Esophagus squamous epithelium (tissue), 4 donors: ENCODE results near the gene SLC6A19.

Experiments
- POLR2A ChIP-seq, 4 donors: fragments of 450-650 bp; IDR thresholded peaks; one replicate each; pipeline ENCODE4 v1.6.1; 2017; ENCODE audit warnings: antibody characterized with exemption in 4 of 4, mild to moderate bottlenecking in 4 of 4, moderate library complexity in 3 of 4
- TF ChIP-seq, protein P1 (sequence below), 6 experiments: fragments of 450-650 bp in 4 of 6; fragments of 200-600 bp in 2 of 6; sonication (generic) in 2 of 6; IDR thresholded peaks; one replicate each; pipeline ENCODE4 v1.5.1; 2016 to 2019; ENCODE audit warnings: antibody characterized with exemption in 6 of 6, mild to moderate bottlenecking in 4 of 6, moderate library complexity in 4 of 6

DNA sequence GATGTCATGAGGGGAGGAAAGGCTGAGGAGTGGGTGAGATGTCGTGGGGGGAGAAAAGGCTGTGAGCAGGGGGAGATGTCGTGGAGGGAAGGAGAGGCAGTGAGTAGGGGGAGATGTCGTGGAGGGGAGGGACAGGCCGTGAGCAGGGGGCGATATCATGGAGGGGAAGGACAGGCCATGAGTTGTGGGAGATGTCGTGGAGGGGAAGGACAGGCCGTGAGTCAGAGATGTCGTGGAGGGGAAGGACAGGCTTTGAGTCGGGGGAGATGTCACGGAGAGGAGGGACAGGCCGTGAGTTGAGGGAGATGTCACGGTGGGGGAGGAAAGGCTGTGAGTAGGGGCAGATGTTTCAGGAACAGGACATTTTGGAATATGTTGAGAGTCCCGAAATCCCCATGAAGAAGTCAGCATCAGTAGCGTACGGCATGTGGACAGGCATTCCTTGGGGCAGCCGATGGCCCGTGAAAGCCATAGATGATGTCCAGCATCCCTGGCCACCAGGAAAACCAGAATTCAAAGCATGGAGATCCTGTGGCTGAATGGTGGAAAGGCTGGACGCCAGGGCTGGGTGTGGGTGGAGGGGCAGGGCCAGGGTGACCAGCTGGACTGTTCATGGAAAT, 8.3 kb upstream of the SLC6A19 start:
- TF ChIP-seq POLR2A (IDR thresholded peaks at IDR 0.05) = no peak
- TF ChIP-seq, protein P1, sequence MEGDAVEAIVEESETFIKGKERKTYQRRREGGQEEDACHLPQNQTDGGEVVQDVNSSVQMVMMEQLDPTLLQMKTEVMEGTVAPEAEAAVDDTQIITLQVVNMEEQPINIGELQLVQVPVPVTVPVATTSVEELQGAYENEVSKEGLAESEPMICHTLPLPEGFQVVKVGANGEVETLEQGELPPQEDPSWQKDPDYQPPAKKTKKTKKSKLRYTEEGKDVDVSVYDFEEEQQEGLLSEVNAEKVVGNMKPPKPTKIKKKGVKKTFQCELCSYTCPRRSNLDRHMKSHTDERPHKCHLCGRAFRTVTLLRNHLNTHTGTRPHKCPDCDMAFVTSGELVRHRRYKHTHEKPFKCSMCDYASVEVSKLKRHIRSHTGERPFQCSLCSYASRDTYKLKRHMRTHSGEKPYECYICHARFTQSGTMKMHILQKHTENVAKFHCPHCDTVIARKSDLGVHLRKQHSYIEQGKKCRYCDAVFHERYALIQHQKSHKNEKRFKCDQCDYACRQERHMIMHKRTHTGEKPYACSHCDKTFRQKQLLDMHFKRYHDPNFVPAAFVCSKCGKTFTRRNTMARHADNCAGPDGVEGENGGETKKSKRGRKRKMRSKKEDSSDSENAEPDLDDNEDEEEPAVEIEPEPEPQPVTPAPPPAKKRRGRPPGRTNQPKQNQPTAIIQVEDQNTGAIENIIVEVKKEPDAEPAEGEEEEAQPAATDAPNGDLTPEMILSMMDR (IDR thresholded peaks at IDR 0.05) = no peak
